ENCODE data around the gene SLC8A1.

Gene SLC8A1

DNA sequence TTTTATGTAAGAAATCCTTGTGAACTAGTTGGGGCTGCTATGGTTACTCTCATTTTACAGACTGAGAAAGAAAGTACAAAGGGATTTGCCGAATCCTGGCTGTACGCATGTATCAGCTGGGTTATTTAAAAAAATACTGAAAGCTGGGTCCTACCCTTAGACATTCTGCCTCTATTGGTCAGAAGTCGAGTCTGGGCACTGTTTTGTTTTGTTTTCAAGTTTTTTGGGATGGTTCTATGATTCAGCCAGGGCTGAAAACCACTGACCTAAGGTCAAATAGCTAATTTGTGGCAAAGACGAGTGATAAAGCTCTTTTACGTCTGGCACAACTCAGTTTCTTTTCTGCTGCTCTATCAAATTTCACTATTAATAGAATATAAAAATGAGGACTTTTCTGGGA lies 5.9 kb upstream of the SLC8A1 start:
- no peak for DNase-seq

DNA sequence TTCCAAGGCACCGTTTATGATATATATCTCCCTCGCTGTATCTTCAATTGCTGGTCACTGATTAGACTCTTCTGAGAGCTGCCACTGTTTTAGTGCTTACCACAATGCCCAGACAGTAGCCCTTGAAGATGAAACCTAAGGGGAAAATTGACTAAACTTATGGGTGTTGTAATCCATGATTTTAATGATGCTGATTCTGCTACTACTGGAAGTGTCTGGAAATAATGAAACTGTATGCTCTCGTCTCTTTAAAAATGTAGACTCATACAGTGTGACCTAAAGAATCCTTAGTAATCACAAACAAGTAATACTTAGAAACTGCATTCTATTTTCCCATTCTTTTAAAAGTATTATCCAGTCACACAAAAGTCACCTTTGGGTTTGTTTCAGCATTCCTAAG lies 5.5 kb upstream of the SLC8A1 start:
- no peak for DNase-seq

DNA sequence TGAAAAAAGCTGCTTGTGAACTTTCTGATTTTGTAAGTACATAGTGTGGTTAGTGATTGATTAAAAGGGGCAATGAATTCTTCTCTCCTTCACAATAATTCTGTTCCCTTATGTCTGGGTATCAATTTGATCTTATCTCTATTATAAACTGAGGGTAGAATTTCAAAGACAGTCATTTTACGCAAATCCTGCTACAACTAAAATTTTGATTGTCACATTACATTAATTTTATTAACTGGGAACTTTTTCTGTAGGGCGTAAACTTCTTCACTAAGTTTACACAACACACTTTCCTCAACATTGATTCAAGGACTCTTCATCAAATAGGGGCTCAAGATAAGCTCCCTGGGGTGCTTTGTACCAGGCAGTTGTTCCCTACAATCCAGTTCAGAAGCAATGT lies 5.0 kb upstream of the SLC8A1 start:
- no peak for DNase-seq

DNA sequence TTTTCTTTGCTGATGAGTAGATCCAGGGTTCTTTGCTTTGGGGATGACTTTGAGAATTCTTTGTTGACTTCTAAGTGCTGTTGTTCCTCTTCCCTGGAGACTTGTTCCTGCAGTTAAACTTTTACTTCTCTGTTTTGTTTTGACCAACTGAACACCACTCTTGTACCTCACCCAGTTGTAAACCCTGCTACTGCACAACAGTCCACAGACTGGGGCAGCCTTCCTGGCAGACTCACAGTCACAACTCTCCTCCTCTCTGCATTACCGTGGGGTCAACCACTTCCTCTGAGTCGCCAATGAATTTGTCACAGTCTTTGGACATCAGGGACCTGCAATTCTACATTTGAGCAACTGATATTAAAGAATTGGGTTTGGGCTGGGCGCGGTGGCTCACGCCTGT lies 3.8 kb upstream of the SLC8A1 start:
- no peak for DNase-seq

DNA sequence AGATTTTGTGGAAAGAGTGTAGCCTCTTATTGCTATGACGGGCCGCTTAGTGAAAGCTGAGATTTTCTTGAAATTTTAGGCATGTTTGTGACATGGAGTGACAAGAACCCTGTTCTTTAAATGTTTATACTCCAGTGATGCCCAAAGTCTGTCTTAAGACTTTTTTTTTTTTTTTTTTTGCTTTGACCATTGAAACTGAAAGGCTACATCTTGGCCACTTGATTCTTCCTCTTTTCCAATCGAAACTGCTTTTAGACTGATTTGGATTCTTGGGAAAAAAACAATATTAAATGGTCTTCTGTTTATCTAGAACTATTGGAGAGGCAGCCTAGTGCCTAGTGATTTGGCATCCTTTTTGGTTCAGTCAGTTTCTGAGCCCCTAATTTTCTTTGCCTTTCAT lies 2.4 kb upstream of the SLC8A1 start:
- no peak for DNase-seq

DNA sequence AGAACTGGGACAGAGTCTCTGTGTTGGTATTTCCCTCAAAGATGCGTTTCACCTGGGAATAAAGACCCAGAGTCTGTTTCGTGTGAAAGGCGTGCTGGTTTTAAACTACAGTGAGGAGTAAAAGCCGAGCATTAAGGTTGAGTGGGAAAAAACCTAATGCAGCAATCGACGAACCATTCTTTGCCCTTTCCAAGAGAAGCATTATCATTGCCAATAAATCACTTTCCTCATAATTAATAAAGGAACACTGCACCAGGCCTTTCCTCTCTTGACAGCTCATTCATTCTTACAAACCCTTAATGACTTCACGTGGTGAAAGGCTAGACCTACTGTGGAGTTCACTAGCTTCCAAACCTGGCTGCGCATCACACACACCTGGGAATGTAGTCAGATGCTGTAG lies 896 bp upstream of the SLC8A1 start:
- no peak for DNase-seq

DNA sequence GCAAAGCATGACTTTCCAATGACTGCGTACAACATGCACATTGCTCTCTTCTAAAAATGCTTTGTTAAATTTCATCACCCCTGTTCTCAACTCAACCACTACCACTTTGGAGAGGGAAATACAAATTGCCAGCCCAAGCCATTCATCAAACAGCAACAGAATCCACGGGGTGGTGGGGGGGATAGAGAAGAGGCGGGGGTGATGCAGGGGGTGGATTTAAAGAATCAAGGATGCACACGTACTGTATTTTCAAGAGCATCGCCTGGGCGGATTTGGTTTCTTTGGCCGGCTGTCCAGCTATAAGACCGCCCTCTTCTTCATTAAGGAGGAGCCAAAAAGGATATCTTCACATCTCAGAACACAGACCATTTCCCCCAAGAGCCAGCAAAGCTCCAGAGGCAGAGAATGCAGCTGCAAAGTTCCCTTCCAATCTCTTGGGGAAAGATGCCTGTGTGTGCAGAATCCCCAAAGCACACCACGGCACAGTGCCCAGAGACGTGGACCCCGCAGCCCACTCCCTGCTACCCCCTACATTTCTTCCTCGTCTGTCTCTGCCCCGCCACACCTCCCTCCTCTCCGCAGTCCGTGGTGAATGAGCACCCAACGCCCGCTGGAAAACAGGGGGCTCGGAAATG lies 977 bp downstream of the SLC8A1 start:
- peak; percentile 57 for DNase-seq

DNA sequence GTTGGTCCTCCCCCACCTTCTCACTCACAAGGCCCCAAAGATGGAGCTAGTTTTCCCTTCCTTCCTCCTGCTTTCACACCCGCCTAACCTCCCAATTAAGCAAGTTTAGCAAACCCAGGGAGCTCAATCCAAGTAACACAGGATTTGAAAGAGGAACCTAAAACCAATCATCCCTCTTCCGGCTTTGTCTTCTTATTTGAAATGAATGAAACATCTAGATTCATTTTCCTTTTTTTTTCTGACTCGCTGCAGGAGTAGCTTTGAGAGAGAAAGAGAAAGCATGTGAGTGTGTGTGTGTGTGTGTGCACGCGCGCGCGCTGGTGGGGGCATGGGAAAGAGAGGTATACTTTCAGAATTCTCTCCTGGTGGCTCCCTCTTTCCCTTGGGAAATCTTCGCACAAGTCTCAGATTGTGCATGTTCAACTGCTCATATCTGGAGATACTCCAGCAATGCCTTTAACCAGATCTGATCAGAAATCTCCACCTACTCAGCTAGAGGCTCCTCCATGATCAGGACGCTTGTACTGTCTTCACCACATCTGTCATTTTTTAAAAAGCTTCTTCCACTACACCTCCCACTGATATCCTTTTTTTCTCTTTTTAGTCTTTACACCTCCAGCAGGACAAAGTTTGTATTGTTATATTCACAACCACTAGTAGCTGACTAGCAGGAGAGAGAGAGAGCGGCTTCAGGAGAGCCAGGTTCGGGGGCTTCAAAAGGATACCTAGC lies 1.7 kb downstream of the SLC8A1 start:
- peak; percentile 48 for DNase-seq

DNA sequence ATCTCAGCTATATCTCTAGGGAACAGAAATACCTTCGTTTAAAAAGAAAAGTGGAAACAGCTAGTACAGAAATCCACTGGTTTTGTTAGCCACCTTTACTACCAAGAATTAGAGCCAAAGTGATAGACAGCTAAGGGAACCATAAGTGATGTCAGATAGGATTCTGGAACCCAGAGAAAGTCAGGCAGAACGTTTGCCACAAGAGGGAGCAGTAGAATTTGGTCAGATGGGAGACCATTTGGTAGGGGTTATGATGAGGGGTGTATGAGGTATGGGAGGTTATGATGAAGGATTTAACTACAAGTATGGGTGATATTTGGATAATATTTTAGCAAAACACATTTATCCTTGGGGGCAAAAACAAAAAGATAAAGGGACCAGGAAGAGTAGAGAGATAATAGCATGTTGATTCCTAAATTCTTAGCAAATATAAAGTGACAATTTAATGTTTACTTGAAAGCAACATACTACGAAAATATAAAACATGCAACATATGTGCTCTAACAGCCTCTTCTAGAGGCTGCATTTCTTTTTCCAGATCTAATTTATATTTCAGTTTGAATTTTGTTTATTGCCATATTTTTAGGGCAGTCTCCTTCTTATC lies 3.3 kb downstream of the SLC8A1 start:
- DNase-seq: no peak

DNA sequence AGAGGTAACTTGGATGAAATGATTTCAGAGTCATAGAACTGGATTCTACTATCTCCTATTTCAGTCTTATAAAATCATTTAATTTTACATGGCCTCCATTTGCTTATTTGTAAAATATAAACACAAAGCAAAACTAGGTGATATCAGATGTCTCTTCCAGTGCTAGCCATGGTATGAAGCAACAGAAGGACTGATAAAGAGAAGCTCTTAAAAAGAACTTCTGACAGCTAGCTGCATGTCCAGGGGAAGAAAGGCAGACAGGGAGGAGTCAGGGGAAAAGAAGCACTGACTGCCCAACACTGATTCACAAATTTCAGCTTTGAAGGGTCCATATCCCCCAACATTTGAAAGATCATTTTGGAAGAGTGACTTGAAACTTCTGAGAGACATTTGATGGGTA lies 6.4 kb downstream of the SLC8A1 start:
- no peak for DNase-seq

DNA sequence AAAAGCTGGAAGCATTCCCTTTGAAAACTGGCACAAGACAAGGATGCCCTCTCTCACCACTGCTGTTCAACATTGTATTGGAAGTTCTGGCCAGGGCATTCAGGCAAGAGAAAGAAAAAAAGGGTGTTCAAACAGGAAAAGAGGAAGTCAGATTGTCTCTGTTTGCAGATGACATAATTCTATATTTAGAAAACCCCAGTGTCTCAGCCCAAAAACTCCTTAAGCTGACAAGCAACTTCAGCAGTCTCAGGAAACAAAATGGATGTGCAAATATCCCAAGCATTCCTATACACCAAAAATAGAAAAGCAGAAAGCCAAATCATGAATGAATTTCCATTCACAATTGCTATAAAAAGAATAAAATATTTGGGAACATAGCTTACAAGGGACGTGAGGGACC lies 11.1 kb downstream of the SLC8A1 start:
- DNase-seq: no peak

DNA sequence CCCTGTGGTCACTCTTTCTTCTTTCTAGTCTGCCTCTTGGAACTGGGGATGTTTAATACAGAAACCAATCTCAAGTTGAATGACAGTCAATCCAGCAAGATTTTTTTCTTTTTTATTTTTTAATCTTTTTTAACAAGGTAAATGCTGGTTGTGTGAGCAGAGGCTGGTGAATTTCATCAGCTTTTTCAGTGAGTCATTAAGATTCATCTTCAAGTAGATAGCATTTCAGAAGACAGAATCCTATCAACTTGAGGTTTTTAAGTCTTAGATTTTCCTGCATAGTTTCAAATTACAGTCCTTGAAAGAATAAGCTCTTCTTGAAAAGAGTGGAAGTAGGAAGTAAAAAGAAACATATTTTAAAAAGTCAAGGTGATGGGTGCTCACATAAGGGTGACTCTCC lies 12.4 kb downstream of the SLC8A1 start:
- no peak for DNase-seq

DNA sequence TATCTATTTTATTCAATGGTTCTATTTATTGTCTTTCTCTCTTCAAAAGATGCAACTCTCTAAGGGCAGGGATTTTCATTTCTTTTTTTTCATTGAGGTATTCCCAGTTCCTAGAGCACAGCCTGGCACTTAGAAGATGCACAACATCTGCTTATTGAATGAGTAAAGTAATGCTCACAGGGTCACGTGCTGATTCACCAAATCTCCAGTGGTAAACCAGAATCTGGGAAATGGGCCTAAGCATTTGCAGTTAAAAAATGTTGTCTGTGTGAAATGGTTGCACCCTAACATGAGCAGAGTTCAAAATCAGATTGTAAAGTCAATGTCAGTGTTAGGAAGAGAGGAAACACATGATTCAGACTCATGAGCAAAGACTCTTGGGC lies 15.8 kb downstream of the SLC8A1 start:
- no peak for DNase-seq

DNA sequence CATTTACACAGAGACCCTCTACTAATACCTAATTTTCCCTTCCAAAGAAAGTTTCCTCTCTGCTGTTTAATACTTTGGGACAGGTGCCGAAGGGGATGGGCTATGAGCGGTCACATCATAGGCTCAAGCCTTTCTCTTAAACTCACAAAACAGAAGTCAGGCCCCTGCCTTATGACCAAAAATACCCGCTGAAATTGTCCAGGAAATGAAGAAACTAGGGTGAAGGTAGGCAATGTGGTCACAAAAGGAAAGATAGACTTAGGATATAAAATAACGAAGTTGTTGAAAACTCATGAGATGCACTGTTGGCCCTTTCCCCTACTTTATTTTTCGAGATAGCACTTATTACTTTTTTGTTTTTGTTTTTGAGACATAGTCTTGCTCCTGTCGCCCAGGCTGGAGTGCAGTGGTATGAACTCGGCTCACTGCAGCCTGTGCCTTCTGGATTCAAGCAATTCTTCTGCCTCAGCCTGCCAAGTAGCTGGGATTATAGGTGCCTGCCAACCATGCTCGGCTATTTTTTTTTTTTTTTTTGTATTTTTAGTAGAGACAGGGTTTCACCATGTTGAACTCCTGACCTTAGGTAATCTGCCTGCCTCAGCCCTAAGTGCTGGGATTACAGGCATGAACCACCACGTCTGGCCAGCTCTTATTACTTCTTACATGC lies 16.3 kb downstream of the SLC8A1 start:
- no peak for DNase-seq

DNA sequence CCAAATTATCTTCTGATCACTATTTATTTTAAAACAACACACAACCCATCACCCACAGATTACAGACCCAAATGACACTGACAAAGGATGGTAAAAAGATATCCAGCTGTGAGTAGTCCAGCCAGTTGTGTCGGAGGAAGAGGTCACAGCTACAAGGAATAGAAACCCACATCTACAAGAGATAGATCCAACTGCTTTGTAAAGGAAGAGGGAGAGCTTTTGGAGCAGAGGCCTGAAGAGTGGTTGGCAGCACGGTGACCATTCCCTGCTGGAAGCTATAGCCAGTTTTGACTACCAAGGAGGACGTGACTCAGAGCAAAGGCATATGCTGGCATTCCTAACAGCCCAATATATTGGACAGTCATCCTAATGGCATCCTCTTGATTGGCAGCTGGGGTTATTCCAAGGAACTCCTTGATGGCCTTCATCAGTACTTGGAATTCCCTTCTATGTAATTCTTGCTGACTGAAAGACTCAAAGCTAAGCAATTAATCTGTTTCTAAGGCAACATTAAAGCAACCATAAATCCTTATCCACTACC lies 17.1 kb downstream of the SLC8A1 start:
- DNase-seq: no peak

DNA sequence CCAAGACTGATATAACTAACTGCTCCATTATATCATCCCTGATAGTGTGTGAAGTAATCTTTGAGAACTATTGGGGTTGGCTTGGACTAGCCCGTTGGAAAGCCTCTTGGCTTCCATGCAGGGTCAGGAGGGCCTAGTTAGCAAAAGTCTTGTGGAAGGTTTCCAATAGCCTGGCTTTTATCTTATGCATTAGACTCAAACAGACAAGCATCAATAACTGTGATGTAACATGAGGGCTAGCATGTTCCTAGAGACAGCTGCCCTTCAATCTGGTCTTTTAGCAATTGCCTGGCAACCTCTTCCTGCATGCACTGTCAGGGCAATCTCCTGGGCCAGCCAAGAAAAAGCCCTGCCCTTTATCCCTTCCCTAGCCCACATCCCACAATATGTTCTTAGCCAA lies 18.2 kb downstream of the SLC8A1 start:
- no peak for DNase-seq

DNA sequence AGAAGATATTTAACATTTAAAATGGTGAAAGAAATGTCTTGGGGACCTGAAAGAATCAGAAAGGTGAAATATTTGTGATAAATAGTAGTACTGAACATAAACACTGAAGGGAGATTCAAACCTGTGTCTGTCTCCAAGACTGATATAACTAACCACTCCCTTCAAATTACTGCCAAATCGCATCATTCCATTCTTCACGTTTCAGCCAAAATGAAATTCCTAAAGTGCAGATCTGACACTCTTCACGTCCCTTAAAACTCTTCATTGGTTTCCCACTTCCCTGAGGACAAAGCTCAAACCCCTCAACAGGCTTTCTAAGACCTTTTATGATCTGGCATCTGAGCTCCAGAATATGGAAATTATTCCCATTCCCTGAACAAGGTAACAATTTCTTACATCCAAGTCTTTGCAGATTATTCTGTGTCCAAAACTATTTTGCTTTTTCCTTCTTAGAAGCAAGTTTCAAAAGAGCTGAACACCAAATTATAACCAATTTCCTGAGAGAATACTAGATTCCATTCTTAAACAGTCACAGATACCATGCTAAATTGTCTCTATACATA lies 18.9 kb downstream of the SLC8A1 start:
- no peak for DNase-seq

DNA sequence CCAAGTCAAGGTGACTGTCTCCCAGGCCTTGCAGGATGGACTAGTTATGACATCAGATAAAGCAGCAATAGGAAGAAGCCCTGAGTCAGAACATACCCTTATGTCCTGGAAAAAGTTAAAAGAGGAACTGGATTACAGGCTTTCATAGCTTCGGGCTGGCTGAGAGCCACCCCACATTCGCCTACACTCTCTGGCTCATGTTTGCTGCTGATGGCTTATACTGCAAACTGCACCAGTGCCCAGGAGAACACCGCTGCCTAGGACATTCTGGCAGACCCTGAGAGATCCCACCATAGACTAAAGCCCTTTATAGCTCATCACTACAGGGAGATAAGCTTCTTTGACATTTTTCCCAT lies 20.3 kb downstream of the SLC8A1 start:
- peak; percentile 70 for DNase-seq

DNA sequence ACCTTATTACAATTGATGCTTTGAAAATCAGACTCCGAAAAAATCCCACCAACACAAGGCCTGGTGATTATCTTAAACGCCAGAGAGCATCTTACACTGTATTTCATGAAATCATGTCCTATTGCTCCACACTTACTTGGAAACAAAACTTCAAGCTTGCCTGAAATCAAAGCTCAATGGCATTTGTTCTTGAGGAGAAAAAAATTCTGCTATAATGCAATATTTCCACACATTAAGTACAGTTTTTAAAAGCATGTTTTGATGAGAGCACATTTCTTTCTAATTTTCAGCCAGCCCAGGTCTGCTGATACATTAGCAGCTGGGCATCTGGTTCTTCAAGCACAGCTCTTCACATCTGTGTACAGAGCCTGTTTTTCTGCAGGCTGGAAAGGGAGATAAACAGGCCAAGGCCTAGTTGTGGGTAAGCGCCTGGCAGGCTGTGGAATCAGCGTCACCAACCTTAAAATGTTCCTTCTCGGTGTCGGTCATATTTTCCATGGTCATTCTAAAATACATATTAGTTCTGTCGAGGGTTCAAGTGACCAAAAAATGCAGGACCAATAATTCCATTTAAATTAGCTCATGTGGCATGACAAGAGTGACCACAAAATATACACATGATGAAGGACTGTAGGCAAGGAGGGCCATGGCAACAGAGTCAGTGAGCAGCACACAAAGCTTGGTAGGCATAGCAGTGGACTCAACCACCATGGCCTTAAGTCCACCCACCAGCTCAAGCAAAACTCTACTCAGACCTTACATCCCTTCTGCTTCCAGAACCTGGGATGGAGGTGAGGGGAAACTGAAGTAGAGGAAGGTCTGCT lies 20.9 kb downstream of the SLC8A1 start:
- no peak for DNase-seq

DNA sequence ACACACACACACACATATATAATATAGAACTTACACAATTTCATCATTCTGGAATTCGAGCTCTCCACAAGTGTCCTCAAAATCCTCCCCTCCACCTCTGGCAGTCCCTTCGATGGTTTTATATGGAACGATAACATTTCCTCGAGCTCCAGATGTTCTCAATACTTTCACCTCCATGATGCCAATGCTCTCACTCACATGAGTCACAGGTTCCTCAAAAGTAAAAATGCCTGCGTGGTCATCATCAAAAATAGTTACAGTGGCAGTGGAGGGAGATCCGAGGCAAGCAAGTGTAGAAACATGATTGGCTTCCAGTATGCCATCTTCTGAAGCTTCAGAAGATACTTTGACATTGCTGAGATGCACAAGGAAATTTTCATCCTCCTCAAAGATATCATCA lies 23.5 kb downstream of the SLC8A1 start:
- DNase-seq: no peak

DNA sequence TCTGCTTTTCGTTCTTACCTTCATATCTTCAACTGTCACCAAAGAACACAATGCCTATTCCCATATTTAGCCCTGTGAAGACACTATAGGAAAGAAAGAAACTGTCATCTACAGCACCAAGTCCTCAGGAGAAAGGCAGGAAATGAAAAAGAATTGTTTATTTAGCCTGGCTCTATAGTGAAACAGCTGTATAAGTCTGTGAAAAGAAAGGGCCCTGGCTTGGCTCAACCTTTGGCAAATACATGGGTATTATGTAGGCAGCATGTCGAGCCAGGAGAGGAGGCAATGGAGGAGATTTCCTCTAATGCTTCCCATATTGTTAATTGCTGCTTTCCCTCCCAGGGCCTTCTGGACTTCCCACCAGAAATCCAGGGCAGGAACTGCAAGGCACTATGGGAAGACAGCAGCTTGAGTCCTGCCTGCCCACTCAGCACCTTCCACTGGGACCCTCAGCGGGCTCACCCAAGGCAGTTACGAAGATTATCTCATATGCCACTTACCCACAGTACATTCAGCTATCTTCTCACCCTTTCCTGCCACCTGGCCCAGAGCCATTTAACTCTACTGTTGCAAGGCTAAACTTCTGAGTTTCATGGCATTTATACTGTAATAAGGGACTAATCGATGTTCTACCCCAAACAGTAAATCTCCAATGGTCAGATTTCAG lies 30.1 kb downstream of the SLC8A1 start:
- DNase-seq: no peak

DNA sequence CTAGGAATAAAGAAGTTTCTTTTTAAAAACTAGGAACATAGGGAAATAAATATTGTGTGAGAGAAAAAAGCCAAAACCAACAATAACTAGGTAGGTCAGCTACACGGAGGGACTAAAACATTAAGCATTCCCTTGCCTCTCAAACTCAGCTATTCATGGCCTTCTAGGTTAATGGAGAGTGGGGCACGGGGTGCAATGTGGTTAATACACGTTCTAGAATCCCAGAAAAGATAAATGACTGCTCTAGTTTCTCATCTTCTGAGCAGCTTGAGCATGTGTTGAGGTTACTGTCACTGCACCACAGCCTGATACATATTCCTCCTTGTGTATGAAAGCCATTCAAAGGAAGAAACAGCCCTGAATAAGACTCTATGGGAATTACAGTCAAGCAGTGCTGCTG lies 31.4 kb downstream of the SLC8A1 start:
- DNase-seq: no peak
